Thymus (tissue), 14 donors: Measurements from ENCODE around the gene POMZP3. TPM values are rescaled to one million over a fixed set of nuclear protein-coding genes. Genes with fewer than 3 reads are reported as not detected.
"Not testable (repeated sequence)": the region's sequence is repeated elsewhere in the genome, so short reads cannot be mapped to it uniquely, and the experiment has no call there.

ENCODE experiments used
- DNase-seq, 9 donors: peaks; one replicate each; pipeline ENCODE4 v3.0.0-alpha.2; 2013; ENCODE audit warnings: low spot score in 9 of 9, low read depth in 6 of 9, missing footprints in 1 of 9
- H3K27ac ChIP-seq, 2 donors: one replicate each; pipeline ENCODE4 v1.5.1; 2013; ENCODE audit warnings: control low read depth in 1 of 2, low read depth in 1 of 2, low read length in 1 of 2, mild to moderate bottlenecking in 1 of 2, moderate library complexity in 1 of 2
- H3K27me3 ChIP-seq, 2 donors: one replicate each; pipeline ENCODE4 v1.5.1; 2013; ENCODE audit warnings: low read length in 1 of 2; ENCODE audit not compliant: control insufficient read depth in 2 of 2, insufficient read depth in 1 of 2
- H3K36me3 ChIP-seq, 2 donors: one replicate each; pipeline ENCODE4 v1.5.1; 2013; ENCODE audit warnings: low read length in 1 of 2, mild to moderate bottlenecking in 1 of 2, moderate library complexity in 1 of 2; ENCODE audit not compliant: control insufficient read depth in 2 of 2, insufficient read depth in 2 of 2
- H3K4me1 ChIP-seq, 2 donors: one replicate each; pipeline ENCODE4 v1.5.1; 2013; ENCODE audit warnings: low read length in 2 of 2; ENCODE audit not compliant: control insufficient read depth in 2 of 2, insufficient read depth in 2 of 2
- H3K4me3 ChIP-seq, 2 donors: one replicate each; pipeline ENCODE4 v1.5.1; 2013; ENCODE audit warnings: low read length in 2 of 2, control low read depth in 1 of 2, mild to moderate bottlenecking in 1 of 2
- H3K9me3 ChIP-seq, 2 donors: one replicate each; pipeline ENCODE4 v1.5.1; 2013; ENCODE audit warnings: low read length in 1 of 2, mild to moderate bottlenecking in 1 of 2; ENCODE audit not compliant: control insufficient read depth in 2 of 2, insufficient read depth in 1 of 2
- WGBS: extraction: QIAGEN DNeasy Blood & Tissue Kit; methylation state at CpG from one replicate; pipeline ENCODE4 v1.1.7; 2013; 5-methylcytosine and 5-hydroxymethylcytosine counted together
- long read RNA-seq, 10 donors: transcript quantifications; one replicate each; lab custom pipeline, GENCODE V29; 2026
- polyA plus RNA-seq: library from polyadenylated mRNA; stranded (reverse); fragments of 200-250 nt; gene quantifications from one replicate; pipeline ENCODE4 v1.2.3, GENCODE V29; 2013
- total RNA-seq: library from RNA; stranded (reverse); fragments of 120-200 nt; gene quantifications from one replicate; pipeline ENCODE4 v1.2.4, GENCODE V29; 2013
- donor health status: healthy.

POMZP3 gene
- total RNA-seq (2.1 TPM), polyA plus RNA-seq (14.3 TPM)
- long read RNA-seq, donor 1 = 0 reads
- long read RNA-seq, donor 2 = 0 reads
- long read RNA-seq, donor 3, transcript POMZP3-202 (7 exons, 1,490 nt) = major isoform, 6 of 7 reads
- long read RNA-seq, donor 3, partial matches to known transcripts = 0 of 7 reads
- long read RNA-seq, donor 3, other reads (novel, unspliced or antisense) = 0 of 7 reads
- long read RNA-seq, donor 4, partial matches to known transcripts = 0 of 4 reads
- long read RNA-seq, donor 4, other reads (novel, unspliced or antisense) = 0 of 4 reads
- long read RNA-seq, donor 5, partial matches to known transcripts = 0 of 1 reads
- long read RNA-seq, donor 5, other reads (novel, unspliced or antisense) = 0 of 1 reads
- long read RNA-seq, donor 6, partial matches to known transcripts = 0 of 5 reads
- long read RNA-seq, donor 6, other reads (novel, unspliced or antisense) = 0 of 5 reads
- long read RNA-seq, donor 7, partial matches to known transcripts = 0 of 4 reads
- long read RNA-seq, donor 7, other reads (novel, unspliced or antisense) = 0 of 4 reads
- long read RNA-seq, donor 8, partial matches to known transcripts = 0 of 1 reads
- long read RNA-seq, donor 8, other reads (novel, unspliced or antisense) = 0 of 1 reads
- long read RNA-seq, donor 9, partial matches to known transcripts = 0 of 1 reads
- long read RNA-seq, donor 9, other reads (novel, unspliced or antisense) = 0 of 1 reads
- long read RNA-seq, donor 10, transcript POMZP3-202 (7 exons, 1,490 nt) = major isoform, 6 of 6 reads
- long read RNA-seq, donor 10, partial matches to known transcripts = 0 of 6 reads
- long read RNA-seq, donor 10, other reads (novel, unspliced or antisense) = 0 of 6 reads

- peak in 7 of 9 donors; percentile 23 to 69 (median 37) for DNase-seq
- Histone ChIP-seq H3K4me3 (peak within 1 kb of the TSS; percentile 50 to 53), H3K27ac (peak within 1 kb of the TSS; percentile 60 to 86)
- H3K4me1 ChIP-seq, H3K9me3 ChIP-seq, H3K27me3 ChIP-seq, H3K36me3 ChIP-seq: not testable (repeated sequence)
- WGBS = under 1% methylated on average over 36 of the region's 78 CpGs
Observed at GRCh38 chr7:76626989-76627642, at the start of gene POMZP3. Gene POMZP3 (minus strand): TSS chr7:76627279. CDS start chr7:76626064, 1,215 bp downstream.

DNA sequence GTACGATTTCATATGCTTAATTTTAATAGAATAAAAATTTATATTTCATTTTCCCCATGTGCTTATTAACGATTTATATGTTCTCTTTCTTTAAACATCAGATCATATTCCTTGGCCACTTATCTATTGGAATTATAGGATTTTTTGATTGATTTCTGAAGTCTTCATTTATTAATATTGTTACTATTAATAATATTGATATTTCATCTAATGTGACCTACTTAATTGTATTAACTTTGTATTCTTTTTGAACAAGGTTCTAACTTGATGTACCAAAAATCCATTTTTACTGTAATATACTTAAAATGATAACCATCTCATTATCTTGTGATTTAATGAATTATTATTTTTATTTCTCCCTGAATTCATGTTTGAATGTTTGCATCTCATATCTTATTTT is 48.7 kb upstream of the POMZP3 start:
- not testable (repeated sequence) for H3K9me3 ChIP-seq, H3K27me3 ChIP-seq, H3K4me3 ChIP-seq, H3K4me1 ChIP-seq, DNase-seq, H3K36me3 ChIP-seq, H3K27ac ChIP-seq
- 72% methylated on average over 2 of the region's 2 CpGs for WGBS

GRCh38 chr7:76673346-76673745 is 46.3 kb upstream of the POMZP3 start:
- DNase-seq, H3K4me3 ChIP-seq, H3K9me3 ChIP-seq, H3K36me3 ChIP-seq, H3K27ac ChIP-seq, H3K4me1 ChIP-seq, H3K27me3 ChIP-seq: not testable (repeated sequence)
- over 99% methylated on average over 5 of the region's 5 CpGs for WGBS

DNA sequence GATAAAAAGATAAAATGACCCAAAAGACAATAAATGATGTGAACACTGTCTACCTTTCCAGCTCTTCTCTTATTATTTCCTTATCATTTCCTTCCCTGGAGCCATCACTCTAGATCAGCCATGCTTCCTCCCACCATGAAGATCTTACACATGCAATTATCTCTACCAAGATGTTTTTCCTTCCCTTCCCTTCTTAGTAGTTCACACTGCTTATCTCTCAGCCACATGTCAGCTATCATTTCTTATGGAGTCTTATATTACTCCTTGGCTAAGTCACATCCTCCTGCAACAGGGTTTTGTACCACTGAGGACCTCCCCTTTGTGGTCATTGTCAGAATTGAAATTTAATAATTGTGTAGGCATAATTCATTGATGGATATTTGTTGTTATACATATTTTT is 32.1 kb upstream of the POMZP3 start:
- not testable (repeated sequence) for DNase-seq, H3K36me3 ChIP-seq, H3K4me3 ChIP-seq, H3K27me3 ChIP-seq, H3K4me1 ChIP-seq, H3K9me3 ChIP-seq, H3K27ac ChIP-seq

GRCh38 chr7:76656425-76656824 is 29.3 kb upstream of the POMZP3 start:
- H3K27me3 ChIP-seq, H3K27ac ChIP-seq, DNase-seq, H3K9me3 ChIP-seq, H3K4me1 ChIP-seq, H3K4me3 ChIP-seq, H3K36me3 ChIP-seq: not testable (repeated sequence)
- WGBS = 74% methylated on average over 2 of the region's 2 CpGs

GRCh38 chr7:76642620-76643019 is 15.5 kb upstream of the POMZP3 start:
- not testable (repeated sequence) for H3K4me1 ChIP-seq, H3K27me3 ChIP-seq, H3K36me3 ChIP-seq, H3K9me3 ChIP-seq, H3K4me3 ChIP-seq, DNase-seq, H3K27ac ChIP-seq
- 92% methylated on average over 1 of the region's 5 CpGs for WGBS

GRCh38 chr7:76637061-76637691 is 10.1 kb upstream of the POMZP3 start:
- H3K4me3 ChIP-seq, H3K36me3 ChIP-seq, H3K9me3 ChIP-seq, H3K27ac ChIP-seq, H3K27me3 ChIP-seq, H3K4me1 ChIP-seq: not testable (repeated sequence)
- peak in 2 of 9 donors; percentile 0 for DNase-seq
- WGBS = 40% methylated on average over 6 of the region's 7 CpGs

- H3K4me1 ChIP-seq, H3K9me3 ChIP-seq, H3K27ac ChIP-seq, H3K36me3 ChIP-seq, H3K27me3 ChIP-seq: not testable (repeated sequence)
- under 1% methylated on average over 23 of the region's 34 CpGs for WGBS
- peak overlapping the region; percentile 40 to 50 for H3K4me3 ChIP-seq
- DNase-seq = peak in 1 of 9 donors; percentile 18
Observed at GRCh38 chr7:76626581-76626980, 498 bp downstream of the POMZP3 start.
